HG03103 (cell line): Measurements from ENCODE around the gene DNLZ.
"Not testable (repeated sequence)": the region's sequence is repeated elsewhere in the genome, so short reads cannot be mapped to it uniquely, and the experiment has no call there.

Source experiments
- ATAC-seq: cut with Tn5 transposase; IDR thresholded peaks from one replicate; pipeline ENCODE4 v1.9.1; 2021; ENCODE audit warnings: low read depth; ENCODE audit not compliant: unreplicated experiment

The DNLZ gene

GRCh38 chr9:136363106-136363948 lies at the start of gene DNLZ:
TSS of gene DNLZ (minus strand) at chr9:136363744. CDS start at chr9:136363714, 30 bp downstream.
- peak; percentile 70 for ATAC-seq

- no peak for ATAC-seq
These were observed 49.4 kb upstream of the DNLZ start for GRCh38 chr9:136412962-136413361.

- no peak for ATAC-seq
These were observed 47.8 kb upstream of the DNLZ start for GRCh38 chr9:136411378-136411777.

GRCh38 chr9:136410500-136411287 lies 47.1 kb upstream of the DNLZ start, which contains the start of the genes ENTR1 and PMPCA:
TSS of gene ENTR1 (minus strand) at chr9:136410614. CDS start at chr9:136410397, 217 bp downstream.
TSS of gene PMPCA (plus strand) at chr9:136410658. CDS start at chr9:136410669, 11 bp downstream.
- peak; percentile 79 for ATAC-seq

GRCh38 chr9:136409557-136410455 lies 46.3 kb upstream of the DNLZ start:
- no peak for ATAC-seq

- no peak for ATAC-seq
These were observed 44.4 kb upstream of the DNLZ start for GRCh38 chr9:136407911-136408310.

- not testable (repeated sequence) for ATAC-seq
These were observed 43.5 kb upstream of the DNLZ start for GRCh38 chr9:136407061-136407460.

- not testable (repeated sequence) for ATAC-seq
These were observed 42.4 kb upstream of the DNLZ start for GRCh38 chr9:136405904-136406303.

GRCh38 chr9:136405481-136405880 lies 41.9 kb upstream of the DNLZ start:
- no peak for ATAC-seq

GRCh38 chr9:136404801-136405136 lies 41.2 kb upstream of the DNLZ start:
- no peak for ATAC-seq

- ATAC-seq: no peak
These were observed 40.6 kb upstream of the DNLZ start for GRCh38 chr9:136403915-136404800.

- ATAC-seq: no peak
These were observed 40.0 kb upstream of the DNLZ start for GRCh38 chr9:136403538-136403914.

GRCh38 chr9:136402067-136402466 lies 38.5 kb upstream of the DNLZ start:
- ATAC-seq: no peak

GRCh38 chr9:136401173-136401922 lies 37.8 kb upstream of the DNLZ start:
- no peak for ATAC-seq

- peak; percentile 56 for ATAC-seq
These were observed 36.7 kb upstream of the DNLZ start, which contains the start of gene SNAPC4 for GRCh38 chr9:136400038-136400834. TSS of gene SNAPC4 (minus strand) at chr9:136400170. CDS start at chr9:136398428, 1,742 bp downstream.

GRCh38 chr9:136399176-136400037 lies 35.9 kb upstream of the DNLZ start:
- ATAC-seq: peak; percentile 15

- no peak for ATAC-seq
These were observed 34.7 kb upstream of the DNLZ start for GRCh38 chr9:136398286-136398685.
